GM19397 (cell line): ENCODE results near the gene ACADL.

Experiments used
- ATAC-seq: cut with Tn5 transposase; IDR thresholded peaks from one replicate; pipeline ENCODE4 v1.9.1; 2021; ENCODE audit warnings: mild to moderate bottlenecking, moderate library complexity; ENCODE audit not compliant: unreplicated experiment

The ACADL gene

DNA sequence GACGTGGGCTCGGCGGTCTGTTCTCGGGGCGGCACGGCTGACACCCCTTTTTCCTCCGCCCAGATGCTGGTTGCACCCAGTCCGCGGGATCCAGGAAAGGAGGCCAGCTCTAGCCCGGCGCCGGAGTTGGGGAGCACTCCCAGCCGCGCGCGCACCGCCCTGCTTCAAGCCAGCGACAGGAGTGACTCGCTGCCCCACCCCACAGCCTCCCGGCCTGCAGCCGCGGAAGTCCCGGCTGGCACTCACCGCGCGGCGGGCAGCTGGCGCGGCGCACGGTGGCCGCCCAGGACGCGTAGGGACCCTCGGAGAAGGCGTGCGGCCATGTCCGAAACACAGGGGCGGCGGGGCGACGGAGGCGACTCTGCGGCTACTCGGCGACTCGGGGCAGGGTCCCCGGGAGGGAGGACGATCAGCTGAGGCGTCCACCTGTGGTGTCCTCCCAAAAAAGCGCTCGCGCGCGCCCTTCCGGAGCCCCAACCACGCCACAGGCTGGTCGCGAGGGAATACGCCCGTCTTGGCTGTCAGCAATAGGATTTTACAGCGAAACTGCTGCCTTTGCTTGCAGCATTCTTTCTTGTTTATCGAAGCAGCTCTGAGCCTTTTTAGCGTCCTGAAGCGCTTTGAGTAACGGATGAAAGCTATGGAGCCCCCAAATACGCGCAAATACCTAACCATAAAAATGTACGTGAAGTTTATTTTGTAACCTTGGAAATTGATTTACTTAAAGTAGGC, at the start of gene ACADL:
ACADL (minus strand) TSS at position 507 of the 732 bp plus-strand sequence; CDS start at position 323, 184 bp downstream.
- ATAC-seq: peak; percentile 65

GRCh38 chr2:210271300-210271699, 46.1 kb upstream of the ACADL start:
- ATAC-seq: no peak

GRCh38 chr2:210269148-210269547, 43.9 kb upstream of the ACADL start:
- no peak for ATAC-seq

- ATAC-seq: no peak
These were observed 43.0 kb upstream of the ACADL start for GRCh38 chr2:210268281-210268680.

- peak; percentile 48 for ATAC-seq
These were observed 42.5 kb upstream of the ACADL start for GRCh38 chr2:210267698-210268097.

DNA sequence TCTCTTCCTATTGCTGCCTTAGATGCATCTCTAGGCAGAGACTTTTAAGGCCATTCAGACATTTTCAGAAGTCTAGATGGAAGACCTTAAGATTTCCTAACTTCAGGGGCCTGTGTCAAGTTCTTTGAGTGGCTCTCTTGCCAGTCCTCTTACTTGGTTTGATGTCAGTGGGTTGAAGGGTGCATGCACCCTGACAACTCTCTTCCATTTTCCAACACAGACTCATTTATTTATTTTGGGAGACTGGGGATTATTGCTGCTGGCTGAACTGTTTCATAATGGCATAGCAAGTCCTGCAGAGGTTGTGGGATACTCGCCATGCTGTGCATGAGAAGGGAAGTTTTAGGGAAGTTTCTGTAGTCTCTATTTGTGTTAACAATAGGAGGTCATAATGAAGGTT, 39.0 kb upstream of the ACADL start:
- no peak for ATAC-seq

GRCh38 chr2:210263841-210264240, 38.6 kb upstream of the ACADL start:
- no peak for ATAC-seq

DNA sequence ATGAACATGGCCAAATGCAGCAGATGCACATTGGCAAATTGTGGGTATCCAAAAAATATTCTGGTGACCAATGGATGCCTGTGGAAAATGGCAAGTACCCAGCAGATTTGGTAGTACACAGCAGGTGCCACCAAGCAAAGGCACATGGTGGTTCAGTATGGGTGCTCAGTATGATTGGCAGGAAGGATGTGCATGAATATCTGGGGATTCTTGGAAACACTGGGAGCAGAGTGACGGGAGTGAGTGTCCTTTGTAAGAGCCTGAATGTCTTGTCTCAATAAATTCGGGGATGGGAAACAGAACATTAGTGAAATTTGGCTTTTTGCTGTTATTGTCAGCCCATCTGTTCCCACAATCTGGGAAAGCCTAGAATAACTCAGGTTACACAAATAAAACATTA, 36.8 kb upstream of the ACADL start:
- no peak for ATAC-seq

DNA sequence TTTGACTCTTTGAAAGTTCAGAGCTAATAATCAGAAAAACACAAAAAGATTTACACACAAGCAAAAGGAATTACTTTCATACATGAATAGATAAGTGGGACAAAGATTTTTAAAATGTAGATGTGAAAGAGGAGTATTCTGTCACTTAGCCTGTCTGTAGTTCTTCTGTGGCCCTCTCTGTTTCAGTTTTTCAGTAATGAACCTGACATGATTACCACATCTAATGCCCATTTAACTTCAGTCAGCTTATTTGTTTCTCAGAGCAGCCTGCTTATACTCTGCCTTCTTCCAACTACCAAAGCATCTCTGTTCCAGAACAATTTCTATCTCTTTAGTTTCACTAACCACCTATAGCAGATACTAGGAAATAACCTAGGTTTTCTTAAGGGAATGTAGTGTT, 34.4 kb upstream of the ACADL start:
- no peak for ATAC-seq

- ATAC-seq: no peak
These were observed 27.7 kb upstream of the ACADL start for GRCh38 chr2:210252699-210253606.

DNA sequence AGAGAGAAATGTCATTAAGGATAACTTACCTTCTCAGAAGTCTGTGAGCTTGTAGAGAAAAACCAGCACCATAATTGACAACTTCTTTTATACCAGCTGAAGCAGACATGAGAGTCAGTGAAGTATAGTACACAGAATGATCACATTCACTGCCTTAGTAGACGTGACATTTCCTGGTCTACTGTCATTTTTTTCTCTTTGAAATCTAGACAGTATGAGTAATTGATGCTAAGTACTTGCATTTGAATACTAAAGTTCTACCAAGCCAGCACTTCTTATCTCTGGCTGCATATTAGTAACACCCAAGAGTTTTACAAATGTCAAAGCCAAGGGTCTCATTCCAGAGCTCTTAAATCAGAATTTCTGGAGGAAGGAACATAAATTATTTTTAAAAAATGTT, 25.4 kb upstream of the ACADL start:
- ATAC-seq: no peak

DNA sequence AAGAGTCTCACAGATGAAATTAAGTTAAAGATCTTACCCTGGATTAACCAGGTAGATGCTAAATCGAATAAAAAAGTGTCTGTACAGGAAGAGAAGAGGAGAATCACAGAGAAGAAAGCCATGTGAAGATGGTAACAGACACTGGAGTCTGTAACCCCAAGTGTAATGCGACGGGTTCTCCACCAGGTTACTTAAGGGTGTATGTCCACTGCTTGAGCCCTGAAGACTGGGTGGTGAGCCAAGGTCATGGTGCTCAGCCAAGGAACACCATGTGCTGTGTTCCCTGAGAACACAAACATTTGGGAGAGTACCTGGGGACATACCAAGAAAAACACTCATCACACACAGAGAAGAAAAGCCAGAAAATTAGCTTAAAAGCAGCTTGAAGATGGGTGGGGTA, 8.2 kb upstream of the ACADL start:
- no peak for ATAC-seq

GRCh38 chr2:210230984-210231383, 5.7 kb upstream of the ACADL start:
- ATAC-seq: no peak

GRCh38 chr2:210230518-210230917, 5.3 kb upstream of the ACADL start:
- no peak for ATAC-seq

- no peak for ATAC-seq
These were observed 3.3 kb upstream of the ACADL start for GRCh38 chr2:210228586-210228985.

- ATAC-seq: no peak
These were observed 2.2 kb upstream of the ACADL start for GRCh38 chr2:210227290-210228088.

GRCh38 chr2:210226223-210226622, 976 bp upstream of the ACADL start:
- ATAC-seq: no peak

GRCh38 chr2:210224591-210224940, 681 bp downstream of the ACADL start:
- no peak for ATAC-seq

DNA sequence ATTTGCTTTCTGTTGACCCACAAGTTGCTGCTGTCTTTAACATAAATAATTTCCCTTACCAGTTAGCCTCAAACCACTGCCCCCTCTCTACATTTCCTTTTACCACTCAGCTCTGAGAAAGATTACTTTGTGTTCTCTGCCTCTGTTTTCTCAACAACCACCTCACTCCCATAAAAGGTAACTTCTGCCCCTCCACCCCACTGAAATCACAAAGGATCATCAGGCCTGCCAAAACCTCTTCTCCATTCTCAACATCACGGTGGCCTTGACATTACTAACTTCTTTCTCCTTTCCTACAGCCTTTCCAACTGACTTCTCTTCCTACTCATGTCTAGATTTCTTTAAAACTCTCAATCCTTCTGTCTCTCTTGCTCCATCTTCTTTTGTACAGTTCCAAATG, 10.1 kb downstream of the ACADL start:
- ATAC-seq: no peak

GRCh38 chr2:210210185-210210584, 15.1 kb downstream of the ACADL start:
- no peak for ATAC-seq

DNA sequence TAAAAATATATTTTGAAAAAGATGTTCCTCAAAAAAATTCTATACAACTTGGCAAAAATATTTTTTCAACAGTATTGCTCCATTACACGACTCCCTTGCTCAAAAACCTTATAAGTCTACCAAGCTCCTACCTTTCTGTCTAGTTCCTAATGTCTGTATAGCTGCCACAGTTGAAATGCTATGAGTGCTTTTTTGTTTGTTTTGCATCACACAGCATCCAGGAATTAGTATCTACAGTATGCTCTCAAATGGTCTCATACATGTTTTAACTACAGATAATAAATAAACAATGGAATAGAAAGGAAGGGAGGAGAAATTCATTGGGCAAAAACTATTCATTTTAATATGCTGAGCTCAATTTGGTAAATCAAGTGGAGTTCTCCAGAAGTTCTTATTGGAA, 17.3 kb downstream of the ACADL start:
- ATAC-seq: no peak
